T-helper 2 cell treated with Interferon-gamma antibody and Interleukin-4, amounts not matched to agents 5 μg/mL and 100 μg/mL, for 36 hours (primary cell): ENCODE data around the gene LYPLAL1.

Experiments
- DNase-seq: peaks from one replicate; pipeline ENCODE4 v3.0.0; 2021; ENCODE audit warnings: low spot score
- H3K27ac Mint-ChIP-seq: one replicate; pipeline ENCODE4 v1.8.0; 2021; ENCODE audit warnings: mild to moderate bottlenecking, mixed read lengths
- H3K27me3 Mint-ChIP-seq: one replicate; pipeline ENCODE4 v1.8.0; 2021; ENCODE audit warnings: low read depth, mixed read lengths
- H3K36me3 Mint-ChIP-seq: one replicate; pipeline ENCODE4 v1.8.0; 2021; ENCODE audit warnings: low read depth, mixed read lengths
- H3K4me1 Mint-ChIP-seq: one replicate; pipeline ENCODE4 v1.8.0; 2021; ENCODE audit warnings: low read depth, mixed read lengths
- H3K4me3 Mint-ChIP-seq: one replicate; pipeline ENCODE4 v1.8.0; 2022; ENCODE audit warnings: mild to moderate bottlenecking, moderate library complexity, mixed read lengths
- H3K9me3 Mint-ChIP-seq: one replicate; pipeline ENCODE4 v1.8.0; 2021; ENCODE audit warnings: mixed read lengths

LYPLAL1 gene

GRCh38 chr1:219173758-219174459 lies at the start of gene LYPLAL1:
LYPLAL1 (plus strand) TSS chr1:219173878; CDS start chr1:219173891, 13 bp downstream.
- peaks cover 10% of the 10 kb centered on the region for H3K36me3 Mint-ChIP-seq
- H3K4me1 Mint-ChIP-seq: peaks cover 25% of the 10 kb centered on the region
- H3K9me3 Mint-ChIP-seq: peaks cover 5% of the 10 kb centered on the region

GRCh38 chr1:219124163-219124562 lies 49.5 kb upstream of the LYPLAL1 start:
- Mint-ChIP-seq H3K9me3 (no peaks in the 10 kb centered on the region), H3K4me1 (no peaks in the 10 kb centered on the region), H3K4me3 (no peak overlapping the region), H3K27ac (no peak overlapping the region), H3K36me3 (no peaks in the 10 kb centered on the region), H3K27me3 (no peaks in the 10 kb centered on the region)
- DNase-seq: no peak

More at GRCh38 chr1:219173758-219174459, at the start of gene LYPLAL1:
- H3K27ac Mint-ChIP-seq: peak within 1 kb of the TSS; percentile 98
- H3K4me3 Mint-ChIP-seq: peak within 1 kb of the TSS; percentile 97
- H3K27me3 Mint-ChIP-seq: no peaks in the 10 kb centered on the region
- peak; percentile 93 for DNase-seq

GRCh38 chr1:219125342-219125741 lies 48.3 kb upstream of the LYPLAL1 start:
- no peak overlapping the region for H3K27ac Mint-ChIP-seq
- H3K4me3 Mint-ChIP-seq: no peak overlapping the region
- no peaks in the 10 kb centered on the region for H3K36me3 Mint-ChIP-seq
- no peaks in the 10 kb centered on the region for H3K9me3 Mint-ChIP-seq
- H3K27me3 Mint-ChIP-seq: no peaks in the 10 kb centered on the region
- no peaks in the 10 kb centered on the region for H3K4me1 Mint-ChIP-seq
- DNase-seq: no peak

- H3K9me3 Mint-ChIP-seq: no peaks in the 10 kb centered on the region
- no peaks in the 10 kb centered on the region for H3K4me1 Mint-ChIP-seq
- no peak for DNase-seq
- no peak overlapping the region for H3K4me3 Mint-ChIP-seq
- H3K36me3 Mint-ChIP-seq: no peaks in the 10 kb centered on the region
- H3K27me3 Mint-ChIP-seq: no peaks in the 10 kb centered on the region
- no peak overlapping the region for H3K27ac Mint-ChIP-seq
Measured at GRCh38 chr1:219126377-219126776, 47.3 kb upstream of the LYPLAL1 start.

GRCh38 chr1:219128957-219129356 lies 44.7 kb upstream of the LYPLAL1 start:
- Mint-ChIP-seq H3K27me3 (no peaks in the 10 kb centered on the region), H3K4me3 (no peak overlapping the region), H3K36me3 (no peaks in the 10 kb centered on the region), H3K4me1 (no peaks in the 10 kb centered on the region), H3K27ac (no peak overlapping the region), H3K9me3 (no peaks in the 10 kb centered on the region)
- no peak for DNase-seq

GRCh38 chr1:219130366-219130935 lies 43.2 kb upstream of the LYPLAL1 start:
- Mint-ChIP-seq H3K36me3 (no peaks in the 10 kb centered on the region), H3K27me3 (no peaks in the 10 kb centered on the region), H3K4me1 (no peaks in the 10 kb centered on the region), H3K9me3 (no peaks in the 10 kb centered on the region), H3K27ac (no peak overlapping the region), H3K4me3 (no peak overlapping the region)
- DNase-seq: no peak

GRCh38 chr1:219132939-219133338 lies 40.7 kb upstream of the LYPLAL1 start:
- Mint-ChIP-seq H3K9me3 (no peaks in the 10 kb centered on the region), H3K27me3 (no peaks in the 10 kb centered on the region), H3K36me3 (no peaks in the 10 kb centered on the region), H3K4me3 (no peak overlapping the region), H3K27ac (no peak overlapping the region), H3K4me1 (no peaks in the 10 kb centered on the region)
- no peak for DNase-seq

- no peaks in the 10 kb centered on the region for H3K4me1 Mint-ChIP-seq
- no peaks in the 10 kb centered on the region for H3K27me3 Mint-ChIP-seq
- no peak for DNase-seq
- H3K9me3 Mint-ChIP-seq: no peaks in the 10 kb centered on the region
- no peak overlapping the region for H3K27ac Mint-ChIP-seq
- H3K4me3 Mint-ChIP-seq: no peak overlapping the region
- H3K36me3 Mint-ChIP-seq: no peaks in the 10 kb centered on the region
Measured at GRCh38 chr1:219138747-219139146, 34.9 kb upstream of the LYPLAL1 start.

- Mint-ChIP-seq H3K27ac (no peak overlapping the region), H3K27me3 (no peaks in the 10 kb centered on the region), H3K4me1 (no peaks in the 10 kb centered on the region), H3K9me3 (no peaks in the 10 kb centered on the region), H3K36me3 (no peaks in the 10 kb centered on the region), H3K4me3 (no peak overlapping the region)
- no peak for DNase-seq
Measured at GRCh38 chr1:219140303-219140877, 33.3 kb upstream of the LYPLAL1 start.

- Mint-ChIP-seq H3K4me3 (no peak overlapping the region), H3K36me3 (no peaks in the 10 kb centered on the region)
- DNase-seq: no peak
Measured at GRCh38 chr1:219143735-219144134, 29.9 kb upstream of the LYPLAL1 start.

GRCh38 chr1:219144658-219145315 lies 28.9 kb upstream of the LYPLAL1 start:
- Mint-ChIP-seq H3K27me3 (peaks cover 3% of the 10 kb centered on the region), H3K4me1 (no peaks in the 10 kb centered on the region), H3K9me3 (no peaks in the 10 kb centered on the region), H3K27ac (no peak overlapping the region), H3K4me3 (no peak overlapping the region), H3K36me3 (no peaks in the 10 kb centered on the region)
- DNase-seq: no peak

More at GRCh38 chr1:219143735-219144134, 29.9 kb upstream of the LYPLAL1 start:
- Mint-ChIP-seq H3K27ac (no peak overlapping the region), H3K9me3 (no peaks in the 10 kb centered on the region), H3K4me1 (no peaks in the 10 kb centered on the region), H3K27me3 (peaks cover 3% of the 10 kb centered on the region)

- H3K36me3 Mint-ChIP-seq: no peaks in the 10 kb centered on the region
- no peak overlapping the region for H3K27ac Mint-ChIP-seq
- no peak for DNase-seq
- no peak overlapping the region for H3K4me3 Mint-ChIP-seq
- H3K27me3 Mint-ChIP-seq: peaks cover 3% of the 10 kb centered on the region
- no peaks in the 10 kb centered on the region for H3K4me1 Mint-ChIP-seq
- no peaks in the 10 kb centered on the region for H3K9me3 Mint-ChIP-seq
Measured at GRCh38 chr1:219147571-219148019, 26.1 kb upstream of the LYPLAL1 start.

- peaks cover 6% of the 10 kb centered on the region for H3K27me3 Mint-ChIP-seq
- DNase-seq: no peak
- H3K9me3 Mint-ChIP-seq: no peaks in the 10 kb centered on the region
- H3K27ac Mint-ChIP-seq: no peak overlapping the region
- no peaks in the 10 kb centered on the region for H3K36me3 Mint-ChIP-seq
- H3K4me1 Mint-ChIP-seq: no peaks in the 10 kb centered on the region
- no peak overlapping the region for H3K4me3 Mint-ChIP-seq
Measured at GRCh38 chr1:219149009-219149577, 24.6 kb upstream of the LYPLAL1 start.

GRCh38 chr1:219149953-219150352 lies 23.7 kb upstream of the LYPLAL1 start:
- Mint-ChIP-seq H3K4me1 (no peaks in the 10 kb centered on the region), H3K36me3 (no peaks in the 10 kb centered on the region), H3K4me3 (no peak overlapping the region), H3K27me3 (peaks cover 6% of the 10 kb centered on the region), H3K27ac (no peak overlapping the region), H3K9me3 (no peaks in the 10 kb centered on the region)
- no peak for DNase-seq
